ENCODE results near the gene KDM2B. TPM values are rescaled to one million over a fixed set of nuclear protein-coding genes. Genes with fewer than 3 reads are reported as not detected.

The KDM2B gene
- total RNA-seq, 2 donors from 2014 or later: 43.4 to 47.7 TPM

DNA sequence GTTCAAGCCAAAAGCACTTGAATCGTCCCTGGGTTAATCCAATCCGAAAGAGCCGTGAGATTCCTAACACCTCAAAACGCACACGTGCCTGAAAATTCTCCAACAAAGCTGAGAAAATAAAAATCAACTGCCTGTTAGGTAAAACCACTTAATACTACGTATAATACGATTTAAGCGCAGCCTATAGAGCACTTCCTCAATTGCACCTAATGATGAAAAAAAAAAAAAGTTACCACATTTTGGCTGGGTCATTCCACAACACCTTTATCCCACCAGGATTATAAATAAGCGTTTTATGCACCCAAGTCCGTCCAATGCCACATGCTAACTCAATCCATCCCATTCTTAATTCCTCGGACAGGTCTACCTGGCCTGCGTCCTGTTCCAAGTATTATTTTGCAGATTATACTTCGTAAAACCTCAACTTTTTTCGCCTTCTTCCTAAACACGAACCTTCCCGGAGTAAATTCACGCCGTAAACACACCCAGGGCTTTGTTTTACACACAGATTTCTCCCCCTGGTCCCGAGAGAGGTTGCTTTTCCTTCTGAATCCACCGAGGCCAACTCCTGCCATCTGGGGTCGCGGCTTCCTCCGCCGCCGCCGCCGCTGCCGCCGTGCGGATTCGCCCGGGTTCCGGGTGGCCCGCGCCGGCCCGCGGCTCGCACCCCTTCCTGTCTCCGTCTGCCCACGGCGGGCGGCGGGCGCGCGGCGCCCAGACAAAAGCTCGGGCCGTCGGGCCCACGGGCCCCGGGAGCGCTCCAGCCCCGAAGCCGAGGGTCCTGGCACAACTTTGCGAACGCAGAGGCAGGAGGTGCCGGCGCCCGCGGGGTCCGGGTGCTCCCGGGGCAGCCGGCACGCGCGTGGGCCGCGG lies 114.7 kb downstream of the KDM2B start:
- H3K9me3 Mint-ChIP-seq: no peaks in the 10 kb centered on the region
- H3K36me3 Mint-ChIP-seq (ENCODE audit: insufficient read depth in 2 of 2): no peaks in the 10 kb centered on the region
- DNase-seq (peak; percentile 60 to 66), ATAC-seq (replicated peaks in 1 of 2) (peak; percentile 4 to 19)
- H3K4me3 Mint-ChIP-seq: peak overlapping the region; percentile 92 to 93
- peaks cover 36% of the 10 kb centered on the region for H3K4me1 Mint-ChIP-seq (ENCODE audit: low read depth)
- H3K27ac Mint-ChIP-seq: peak overlapping the region; percentile 88
- H3K27me3 Mint-ChIP-seq (ENCODE audit: low read depth): no peaks in the 10 kb centered on the region

- DNase-seq: no peak
- Mint-ChIP-seq H3K27ac (no peak overlapping the region), H3K4me3 (peak overlapping the region in 1 of 2 donors; percentile 3), H3K9me3 (no peaks in the 10 kb centered on the region), H3K4me1 (ENCODE audit: low read depth) (peaks cover 54% of the 10 kb centered on the region), H3K27me3 (ENCODE audit: low read depth) (no peaks in the 10 kb centered on the region), H3K36me3 (ENCODE audit: insufficient read depth in 2 of 2) (no peaks in the 10 kb centered on the region)
- no peak for ATAC-seq (replicated peaks in 1 of 2)
These were observed 116.5 kb downstream of the KDM2B start for GRCh38 chr12:121464331-121464730.

DNA sequence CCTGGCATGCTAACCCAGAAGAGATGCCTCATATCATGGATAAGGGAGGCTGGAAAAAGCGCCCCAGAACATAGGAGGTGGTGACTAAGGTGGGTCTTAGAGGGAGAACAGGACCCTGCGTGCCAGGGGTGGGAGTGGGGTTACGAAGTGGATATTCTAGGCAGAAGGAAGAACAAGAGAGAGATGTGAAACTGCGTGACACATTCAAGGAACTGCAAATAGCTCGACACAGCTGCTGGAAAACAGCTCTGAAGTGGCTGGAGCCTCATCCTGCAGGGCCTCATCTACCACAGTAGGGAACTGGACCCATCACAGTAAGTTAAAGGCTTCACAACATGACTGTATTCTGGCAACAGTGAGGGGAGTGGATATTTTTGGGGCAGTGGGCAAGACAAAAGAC lies 119.8 kb downstream of the KDM2B start:
- ATAC-seq (replicated peaks in 1 of 2) (peak in 1 of 2 donors; percentile 44), DNase-seq (no peak)
- no peaks in the 10 kb centered on the region for H3K9me3 Mint-ChIP-seq
- H3K36me3 Mint-ChIP-seq (ENCODE audit: insufficient read depth in 2 of 2): no peaks in the 10 kb centered on the region
- no peaks in the 10 kb centered on the region for H3K27me3 Mint-ChIP-seq (ENCODE audit: low read depth)
- H3K4me3 Mint-ChIP-seq: peak overlapping the region; percentile 14 to 23
- peak overlapping the region; percentile 14 for H3K27ac Mint-ChIP-seq
- H3K4me1 Mint-ChIP-seq (ENCODE audit: low read depth): peaks cover 66% of the 10 kb centered on the region

- peaks cover 48% of the 10 kb centered on the region for H3K4me1 Mint-ChIP-seq (ENCODE audit: low read depth)
- no peaks in the 10 kb centered on the region for H3K27me3 Mint-ChIP-seq (ENCODE audit: low read depth)
- no peak overlapping the region for H3K4me3 Mint-ChIP-seq
- ATAC-seq (replicated peaks in 1 of 2) (no peak), DNase-seq (no peak)
- H3K27ac Mint-ChIP-seq: no peak overlapping the region
- no peaks in the 10 kb centered on the region for H3K36me3 Mint-ChIP-seq (ENCODE audit: insufficient read depth in 2 of 2)
- H3K9me3 Mint-ChIP-seq: no peaks in the 10 kb centered on the region
These were observed 124.3 kb downstream of the KDM2B start for GRCh38 chr12:121456551-121456950.

GRCh38 chr12:121455766-121456420 lies 124.9 kb downstream of the KDM2B start:
- Mint-ChIP-seq H3K9me3 (no peaks in the 10 kb centered on the region), H3K36me3 (ENCODE audit: insufficient read depth in 2 of 2) (no peaks in the 10 kb centered on the region), H3K4me1 (ENCODE audit: low read depth) (peaks cover 45% of the 10 kb centered on the region), H3K27ac (no peak overlapping the region), H3K4me3 (no peak overlapping the region), H3K27me3 (ENCODE audit: low read depth) (no peaks in the 10 kb centered on the region)
- ATAC-seq (replicated peaks in 1 of 2) (no peak), DNase-seq (no peak)

- Mint-ChIP-seq H3K9me3 (no peaks in the 10 kb centered on the region), H3K4me1 (ENCODE audit: low read depth) (peaks cover 35% of the 10 kb centered on the region), H3K4me3 (no peak overlapping the region), H3K27me3 (ENCODE audit: low read depth) (no peaks in the 10 kb centered on the region), H3K27ac (no peak overlapping the region), H3K36me3 (ENCODE audit: insufficient read depth in 2 of 2) (peaks cover 0 to 5% of the 10 kb centered on the region in 2 donors)
- DNase-seq: no peak
- ATAC-seq (replicated peaks in 1 of 2): no peak
These were observed 125.9 kb downstream of the KDM2B start for GRCh38 chr12:121454921-121455320.

GRCh38 chr12:121453629-121454028 lies 127.2 kb downstream of the KDM2B start:
- Mint-ChIP-seq H3K4me3 (no peak overlapping the region), H3K9me3 (no peaks in the 10 kb centered on the region), H3K27me3 (ENCODE audit: low read depth) (no peaks in the 10 kb centered on the region), H3K27ac (no peak overlapping the region), H3K4me1 (ENCODE audit: low read depth) (peaks cover 24% of the 10 kb centered on the region), H3K36me3 (ENCODE audit: insufficient read depth in 2 of 2) (peaks cover 0 to 7% of the 10 kb centered on the region in 2 donors)
- no peak for ATAC-seq (replicated peaks in 1 of 2)
- DNase-seq: no peak

DNA sequence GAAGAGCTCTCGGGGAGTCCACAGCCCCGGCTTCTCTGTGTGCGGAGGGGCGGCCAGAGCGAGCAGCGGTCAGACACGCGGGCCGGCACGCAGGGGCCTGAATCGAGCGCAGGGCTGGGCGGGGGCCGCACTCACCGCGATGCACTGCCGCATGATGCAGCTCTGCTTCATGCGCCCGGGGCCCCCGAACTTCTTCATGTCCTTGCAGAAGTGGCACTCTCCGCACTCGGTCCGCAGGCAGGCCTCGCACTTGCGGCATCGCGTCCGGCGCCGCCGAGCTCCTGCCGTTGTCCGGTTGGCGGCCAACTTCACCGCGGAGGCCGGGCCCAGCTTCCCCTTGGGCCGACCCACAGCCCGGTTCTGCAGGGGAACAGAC lies 127.8 kb downstream of the KDM2B start:
- no peaks in the 10 kb centered on the region for H3K27me3 Mint-ChIP-seq (ENCODE audit: low read depth)
- no peak overlapping the region for H3K27ac Mint-ChIP-seq
- DNase-seq (no peak), ATAC-seq (replicated peaks in 1 of 2) (no peak)
- H3K4me1 Mint-ChIP-seq (ENCODE audit: low read depth): peaks cover 21% of the 10 kb centered on the region
- H3K36me3 Mint-ChIP-seq (ENCODE audit: insufficient read depth in 2 of 2): peaks cover 0 to 7% of the 10 kb centered on the region in 2 donors
- no peak overlapping the region for H3K4me3 Mint-ChIP-seq
- H3K9me3 Mint-ChIP-seq: no peaks in the 10 kb centered on the region

DNA sequence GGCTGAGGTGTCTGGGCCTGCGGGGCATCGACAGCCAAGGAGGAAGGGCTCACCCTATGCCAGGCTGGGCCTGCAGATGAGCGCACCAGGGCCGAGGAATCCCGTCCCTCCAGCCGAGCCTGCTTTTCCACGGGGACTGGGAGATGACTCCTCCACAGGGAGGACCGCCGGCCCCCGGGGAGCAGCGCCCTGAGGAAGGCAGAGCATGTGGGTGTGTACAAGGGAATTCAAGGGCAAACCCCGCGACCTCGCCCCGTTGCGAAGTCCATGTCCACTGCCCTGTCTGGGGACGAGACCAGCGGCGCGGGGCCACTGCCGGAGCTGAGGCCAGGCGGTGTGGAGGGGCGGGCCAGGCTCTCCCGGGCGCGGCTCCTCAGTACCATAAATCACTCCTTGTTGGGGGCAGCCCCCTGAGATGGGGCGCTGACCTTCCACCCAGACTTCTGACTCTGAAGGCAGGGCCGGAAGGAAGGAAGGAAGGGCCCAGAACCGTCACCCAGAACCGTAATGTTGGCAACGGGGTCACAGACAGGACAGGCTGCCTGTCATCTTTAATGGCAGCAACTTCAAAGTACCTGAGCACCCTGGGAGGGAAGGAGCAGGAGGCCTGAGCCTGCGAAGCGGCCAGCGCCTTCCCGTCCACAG lies 128.4 kb downstream of the KDM2B start:
- no peak for DNase-seq
- H3K4me1 Mint-ChIP-seq (ENCODE audit: low read depth): peaks cover 16% of the 10 kb centered on the region
- no peak overlapping the region for H3K4me3 Mint-ChIP-seq
- H3K36me3 Mint-ChIP-seq (ENCODE audit: insufficient read depth in 2 of 2): peaks cover 0 to 7% of the 10 kb centered on the region in 2 donors
- H3K9me3 Mint-ChIP-seq: no peaks in the 10 kb centered on the region
- ATAC-seq (replicated peaks in 1 of 2): no peak
- no peaks in the 10 kb centered on the region for H3K27me3 Mint-ChIP-seq (ENCODE audit: low read depth)
- H3K27ac Mint-ChIP-seq: no peak overlapping the region

GRCh38 chr12:121451961-121452339 lies 128.9 kb downstream of the KDM2B start:
- peaks cover 14% of the 10 kb centered on the region for H3K4me1 Mint-ChIP-seq (ENCODE audit: low read depth)
- H3K27ac Mint-ChIP-seq: no peak overlapping the region
- no peak overlapping the region for H3K4me3 Mint-ChIP-seq
- no peaks in the 10 kb centered on the region for H3K9me3 Mint-ChIP-seq
- H3K27me3 Mint-ChIP-seq (ENCODE audit: low read depth): no peaks in the 10 kb centered on the region
- peaks cover 0 to 7% of the 10 kb centered on the region in 2 donors for H3K36me3 Mint-ChIP-seq (ENCODE audit: insufficient read depth in 2 of 2)
- ATAC-seq (replicated peaks in 1 of 2) (peak in 1 of 2 donors; percentile 36), DNase-seq (no peak)

- DNase-seq (no peak), ATAC-seq (replicated peaks in 1 of 2) (no peak)
- no peak overlapping the region for H3K27ac Mint-ChIP-seq
- H3K36me3 Mint-ChIP-seq (ENCODE audit: insufficient read depth in 2 of 2): peaks cover 0 to 7% of the 10 kb centered on the region in 2 donors
- H3K4me1 Mint-ChIP-seq (ENCODE audit: low read depth): peaks cover 10% of the 10 kb centered on the region
- no peaks in the 10 kb centered on the region for H3K27me3 Mint-ChIP-seq (ENCODE audit: low read depth)
- H3K4me3 Mint-ChIP-seq: no peak overlapping the region
- no peaks in the 10 kb centered on the region for H3K9me3 Mint-ChIP-seq
These were observed 132.0 kb downstream of the KDM2B start for GRCh38 chr12:121448771-121449315.

GRCh38 chr12:121446750-121447149 lies 134.1 kb downstream of the KDM2B start:
- Mint-ChIP-seq H3K36me3 (ENCODE audit: insufficient read depth in 2 of 2) (peaks cover 0 to 8% of the 10 kb centered on the region in 2 donors), H3K9me3 (no peaks in the 10 kb centered on the region), H3K27me3 (ENCODE audit: low read depth) (no peaks in the 10 kb centered on the region), H3K27ac (peak overlapping the region; percentile 57), H3K4me3 (no peak overlapping the region), H3K4me1 (ENCODE audit: low read depth) (peaks cover 5% of the 10 kb centered on the region)
- ATAC-seq (replicated peaks in 1 of 2) (no peak), DNase-seq (no peak)

GRCh38 chr12:121444842-121445202 lies 136.0 kb downstream of the KDM2B start:
- Mint-ChIP-seq H3K27ac (no peak overlapping the region), H3K9me3 (no peaks in the 10 kb centered on the region), H3K36me3 (ENCODE audit: insufficient read depth in 2 of 2) (peaks cover 0 to 7% of the 10 kb centered on the region in 2 donors), H3K27me3 (ENCODE audit: low read depth) (no peaks in the 10 kb centered on the region), H3K4me3 (no peak overlapping the region), H3K4me1 (ENCODE audit: low read depth) (peaks cover 4% of the 10 kb centered on the region)
- ATAC-seq (replicated peaks in 1 of 2): no peak
- DNase-seq: no peak

Data from activated T-cell treated with anti-CD3 and anti-CD28 coated beads, Interleukin-2, amount 50 U/mL, for 72 hours (primary cell).